Stimulated activated CD4-positive, alpha-beta T cell treated with anti-CD3 and anti-CD28 coated beads, Interleukin-15, amount 100 ng/mL, for 24 hours (primary cell): ENCODE results near the gene CDH13.

Source experiments
- DNase-seq: peaks from one replicate; pipeline ENCODE4 v3.0.0-alpha.2; 2020

CDH13 gene

GRCh38 chr16:83651871-83652270 is 1025.1 kb downstream of the CDH13 start:
- DNase-seq = no peak

GRCh38 chr16:83652943-83653342 is 1026.2 kb downstream of the CDH13 start:
- DNase-seq = no peak

GRCh38 chr16:83653785-83654184 is 1027.0 kb downstream of the CDH13 start:
- no peak for DNase-seq

GRCh38 chr16:83660282-83660681 is 1033.5 kb downstream of the CDH13 start:
- no peak for DNase-seq

- DNase-seq = no peak
Observed at GRCh38 chr16:83661656-83662055, 1034.9 kb downstream of the CDH13 start.

- no peak for DNase-seq
Observed at GRCh38 chr16:83666449-83666848, 1039.7 kb downstream of the CDH13 start.

- DNase-seq = no peak
Observed at GRCh38 chr16:83669456-83669855, 1042.7 kb downstream of the CDH13 start.

GRCh38 chr16:83674931-83675535 is 1048.3 kb downstream of the CDH13 start:
- DNase-seq = no peak

- DNase-seq = no peak
Observed at GRCh38 chr16:83676086-83676485, 1049.3 kb downstream of the CDH13 start.

- no peak for DNase-seq
Observed at GRCh38 chr16:83680980-83681379, 1054.2 kb downstream of the CDH13 start.

- no peak for DNase-seq
Observed at GRCh38 chr16:83681381-83681956, 1054.7 kb downstream of the CDH13 start.

- no peak for DNase-seq
Observed at GRCh38 chr16:83682116-83682867, 1055.5 kb downstream of the CDH13 start.

GRCh38 chr16:83682868-83683235 is 1056.1 kb downstream of the CDH13 start:
- no peak for DNase-seq

GRCh38 chr16:83685615-83686165 is 1058.9 kb downstream of the CDH13 start:
- DNase-seq = no peak

- no peak for DNase-seq
Observed at GRCh38 chr16:83686726-83687125, 1060.0 kb downstream of the CDH13 start.

GRCh38 chr16:83689385-83689831 is 1062.6 kb downstream of the CDH13 start:
- peak; percentile 20 for DNase-seq

- no peak for DNase-seq
Observed at GRCh38 chr16:83692224-83692623, 1065.5 kb downstream of the CDH13 start.

GRCh38 chr16:83698964-83699363 is 1072.2 kb downstream of the CDH13 start:
- DNase-seq = no peak

GRCh38 chr16:83699817-83700216 is 1073.0 kb downstream of the CDH13 start:
- no peak for DNase-seq

- DNase-seq = no peak
Observed at GRCh38 chr16:83700918-83701317, 1074.1 kb downstream of the CDH13 start.

GRCh38 chr16:83701494-83701893 is 1074.7 kb downstream of the CDH13 start:
- DNase-seq = peak; percentile 26

GRCh38 chr16:83704656-83705055 is 1077.9 kb downstream of the CDH13 start:
- DNase-seq = no peak

- DNase-seq = no peak
Observed at GRCh38 chr16:83705856-83706255, 1079.1 kb downstream of the CDH13 start.

GRCh38 chr16:83706394-83706793 is 1079.6 kb downstream of the CDH13 start:
- no peak for DNase-seq
